Stimulated activated CD4-positive, alpha-beta T cell treated with anti-CD3 and anti-CD28 coated beads, Interleukin-1b, Interleukin-23, amount 100 ng/mL, for 48 hours (primary cell): Measurements from ENCODE around the gene EPOP.
"Not testable (repeated sequence)": the region's sequence is repeated elsewhere in the genome, so short reads cannot be mapped to it uniquely, and the experiment has no call there.

ENCODE experiments used
- DNase-seq: peaks from one replicate; pipeline ENCODE4 v3.0.0-alpha.2; 2020

Gene EPOP

GRCh38 chr17:38636054-38636453 lies 38.7 kb downstream of the EPOP start:
- no peak for DNase-seq

GRCh38 chr17:38632334-38632733 lies 42.4 kb downstream of the EPOP start:
- no peak for DNase-seq

- no peak for DNase-seq
Measured at GRCh38 chr17:38628441-38628840, 46.3 kb downstream of the EPOP start.

DNA sequence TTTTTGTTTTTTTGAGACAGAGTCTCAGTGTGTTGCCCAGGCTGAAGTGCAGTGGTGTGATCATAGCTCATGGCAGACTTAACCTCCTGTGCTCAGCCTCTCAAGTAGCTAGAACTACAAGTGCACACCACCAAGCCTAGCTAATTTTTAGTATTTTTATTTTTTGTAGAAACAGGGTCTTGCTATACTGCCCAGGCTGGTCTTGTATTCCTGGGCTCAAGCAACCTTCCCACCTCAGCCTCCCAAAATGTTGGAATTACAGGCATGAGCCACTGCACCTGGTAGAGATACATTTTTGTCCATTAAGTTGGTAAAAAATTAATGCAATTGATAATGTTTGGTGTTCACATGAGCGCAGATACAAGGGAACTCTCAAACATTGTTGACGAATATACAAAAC lies 46.8 kb downstream of the EPOP start:
- no peak for DNase-seq

DNA sequence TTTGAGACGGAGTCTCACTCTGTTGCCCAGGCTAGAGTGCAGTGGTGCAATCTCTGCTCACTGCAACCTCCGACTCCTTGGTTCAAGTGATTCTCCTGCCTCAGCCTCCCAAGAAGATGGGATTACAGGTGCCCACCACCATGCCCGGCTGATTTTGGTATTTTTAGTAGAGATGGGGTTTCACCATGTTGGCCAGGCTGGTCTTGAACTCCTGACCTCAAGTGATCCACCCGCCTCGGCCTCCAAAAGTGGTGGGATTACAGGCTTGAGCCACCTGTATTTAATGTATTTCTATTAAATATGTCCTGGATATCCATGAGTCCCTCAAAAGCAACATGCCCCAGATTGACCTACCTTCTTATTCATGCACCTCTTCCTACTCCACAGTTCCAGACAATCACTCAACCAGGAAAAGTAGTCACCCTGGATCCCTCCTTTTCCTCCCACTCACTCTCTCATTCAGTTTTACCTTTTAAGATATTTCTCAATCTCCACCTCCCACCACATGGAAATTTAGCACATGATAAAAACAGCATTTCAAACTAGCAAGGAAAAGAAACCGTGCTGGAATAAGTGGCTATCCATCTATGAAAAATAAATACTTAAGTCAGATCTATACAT lies 48.0 kb downstream of the EPOP start:
- DNase-seq, result not testable (repeated sequence)

- DNase-seq, result no peak
Measured at GRCh38 chr17:38625482-38625881, 49.3 kb downstream of the EPOP start.

DNA sequence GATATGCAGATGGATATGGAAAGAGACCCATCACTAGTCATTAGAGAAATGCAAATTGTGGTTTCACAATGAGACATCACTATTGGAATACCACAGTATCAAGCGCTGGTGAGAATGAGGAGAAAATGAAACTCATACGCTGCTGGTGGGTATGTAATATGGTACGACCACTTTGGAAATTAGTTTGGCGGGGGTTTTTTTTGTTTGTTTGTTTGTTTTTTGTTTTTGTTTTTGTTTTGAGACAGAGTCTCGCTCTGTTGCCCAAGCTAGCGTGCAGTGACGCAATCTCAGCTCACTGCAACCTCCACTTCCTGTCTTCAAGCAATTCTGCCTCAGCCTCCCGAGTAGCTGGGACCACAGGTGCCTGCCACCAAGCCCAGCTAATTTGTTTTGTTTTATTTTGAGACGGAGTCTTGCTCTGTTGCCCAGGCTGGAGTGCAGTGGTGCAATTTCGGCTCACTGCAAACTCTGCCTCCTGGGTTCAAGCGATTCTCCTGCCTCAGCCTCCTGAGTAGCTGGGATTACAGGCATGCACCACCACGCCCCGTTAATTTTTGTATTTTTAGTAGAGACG lies 49.9 kb downstream of the EPOP start:
- not testable (repeated sequence) for DNase-seq
